ENCODE results near the gene DPP6.
"Not testable (repeated sequence)": the region's sequence is repeated elsewhere in the genome, so short reads cannot be mapped to it uniquely, and the experiment has no call there.

DNA sequence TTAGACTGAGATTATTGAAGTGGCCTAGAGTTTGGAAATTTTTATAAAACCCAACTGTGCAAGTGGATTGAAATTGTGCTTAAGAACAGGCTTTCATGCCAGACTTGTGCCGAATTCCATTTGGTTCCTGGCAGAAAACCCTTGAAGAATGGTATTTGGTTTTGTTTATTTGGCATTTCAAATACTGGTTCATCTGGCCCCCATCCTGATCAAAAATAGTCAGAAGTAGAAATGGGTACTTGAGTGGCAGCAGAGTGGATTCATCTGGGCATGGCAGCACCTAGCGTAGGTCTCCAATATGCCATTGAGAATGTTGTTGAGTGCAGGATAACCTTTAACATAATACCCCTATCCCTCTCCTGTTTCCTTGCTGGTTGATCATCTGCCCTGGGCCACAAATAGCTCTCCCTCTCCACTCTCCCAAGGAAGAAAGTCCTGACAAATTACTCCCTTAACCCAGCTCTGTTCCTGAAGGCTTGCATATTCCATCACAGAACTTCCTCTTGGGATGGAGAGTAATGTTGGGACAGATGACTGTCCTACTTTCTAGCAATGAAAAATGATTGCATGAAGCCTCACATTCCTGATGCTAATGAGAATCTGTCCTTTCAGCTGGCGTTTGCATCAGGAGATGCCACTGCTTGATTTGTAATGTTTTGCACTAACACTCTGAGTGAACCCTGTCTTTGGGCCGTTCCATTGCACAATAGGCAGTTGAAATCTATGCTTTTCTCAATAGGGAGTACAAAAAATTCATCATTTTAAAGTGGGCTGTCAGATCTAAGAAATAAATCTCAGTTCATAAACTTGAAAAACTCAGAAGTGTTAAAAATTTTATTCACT lies 41.3 kb upstream of the DPP6 start:
- not testable (repeated sequence) for TF ChIP-seq YY1 (IDR thresholded peaks at IDR 0.05; ENCODE audit: low read depth); CTCF (IDR thresholded peaks at IDR 0.05); GABPA (IDR thresholded peaks at IDR 0.05; ENCODE audit: low read depth); SMC3 (IDR thresholded peaks at IDR 0.05; ENCODE audit: low read depth, low read length); CHD2 (IDR thresholded peaks at IDR 0.05; ENCODE audit: low read length, partially characterized antibody); PBX3 (IDR thresholded peaks at IDR 0.05); RAD21 (IDR thresholded peaks at IDR 0.05; ENCODE audit: low read length)
